K562 (cell line): ENCODE data around the gene TNFAIP3. TPM values are rescaled to one million over a fixed set of nuclear protein-coding genes. Genes with fewer than 3 reads are reported as not detected.

Source experiments
- ARID4B ChIP-seq: sonication (generic); formaldehyde crosslinking; IDR thresholded peaks from 2 replicates; pipeline ENCODE4 v1.8.0; 2022; ENCODE audit warnings: mild to moderate bottlenecking, missing genetic modification reagents
- CHD2 ChIP-seq: IDR thresholded peaks from 2 replicates; pipeline ENCODE4 v1.6.1; 2011; ENCODE audit warnings: low read depth, low read length
- ELF2 ChIP-seq: fragments of 250-450 bp; sonication (Bioruptor Pico); IDR thresholded peaks from 2 replicates; pipeline ENCODE4 v1.5.0; 2021; ENCODE audit warnings: mild to moderate bottlenecking
- FOXK2 ChIP-seq, 2 experiments: fragments of 450-650 bp; IDR thresholded peaks in 1 of 2; conservative IDR thresholded peaks in 1 of 2; 2 replicates each; pipeline ENCODE4 v1.6.1; 2016; ENCODE audit warnings: low read depth in 2 of 2, mild to moderate bottlenecking in 1 of 2
- HDAC1 ChIP-seq, 2 experiments: fragments of 450-650 bp; IDR thresholded peaks; 2 replicates each; pipeline ENCODE4 v1.6.1; 2016 to 2017; ENCODE audit warnings: inconsistent platforms in 1 of 2, mild to moderate bottlenecking in 1 of 2, moderate library complexity in 1 of 2
- HDAC2 ChIP-seq: fragments of 450-650 bp; IDR thresholded peaks from 2 replicates; pipeline ENCODE4 v1.6.1; 2016; ENCODE audit warnings: mild to moderate bottlenecking
- HDAC3 ChIP-seq: fragments of 450-650 bp; IDR thresholded peaks from 2 replicates; pipeline ENCODE4 v1.6.1; 2018; ENCODE audit warnings: borderline replicate concordance, mild to moderate bottlenecking, moderate library complexity; ENCODE audit not compliant: partially characterized antibody
- HLTF ChIP-seq: fragments of 450-650 bp; IDR thresholded peaks from 2 replicates; pipeline ENCODE4 v1.6.1; 2016
- JUNB ChIP-seq: fragments of 450-650 bp; formaldehyde crosslinking; conservative IDR thresholded peaks from 2 replicates; pipeline ENCODE4 v1.4.0; 2020; ENCODE audit warnings: mild to moderate bottlenecking
- MED1 ChIP-seq: sonication (generic); formaldehyde crosslinking; IDR thresholded peaks from 2 replicates; pipeline ENCODE4 v1.8.1; 2023; ENCODE audit warnings: missing genetic modification reagents, borderline replicate concordance
- NUFIP1 ChIP-seq: fragments of 450-650 bp; IDR thresholded peaks from 2 replicates; pipeline ENCODE4 v1.6.1; 2018; ENCODE audit not compliant: partially characterized antibody
- PATZ1 ChIP-seq: fragments of 250-450 bp; sonication (Bioruptor Pico); IDR thresholded peaks from 2 replicates; pipeline ENCODE4 v1.5.0; 2020; ENCODE audit warnings: mild to moderate bottlenecking, borderline replicate concordance
- RBM14 ChIP-seq: fragments of 200-400 bp; formaldehyde crosslinking; IDR thresholded peaks from 2 replicates; pipeline ENCODE4 v1.6.1; 2018; ENCODE audit warnings: low read depth, mild to moderate bottlenecking, low read length, moderate library complexity, borderline replicate concordance; ENCODE audit not compliant: insufficient read depth
- TAF7 ChIP-seq: fragments of 450-650 bp; IDR thresholded peaks from 2 replicates; pipeline ENCODE4 v1.6.1; 2016; ENCODE audit warnings: missing genetic modification characterization, missing compliant biosample characterization
- TAF9B ChIP-seq: fragments of 450-650 bp; IDR thresholded peaks from 2 replicates; pipeline ENCODE4 v1.6.1; 2018; ENCODE audit warnings: mild to moderate bottlenecking; ENCODE audit not compliant: partially characterized antibody
- ZFP30 ChIP-seq: fragments of 250-450 bp; sonication (Bioruptor Pico); IDR thresholded peaks from 2 replicates; pipeline ENCODE4 v1.8.0; 2022; ENCODE audit warnings: moderate library complexity, mild to moderate bottlenecking, inconsistent platforms, borderline replicate concordance
- ZHX1 ChIP-seq: fragments of 150-350 bp; conservative IDR thresholded peaks from 2 replicates; pipeline ENCODE4 v1.6.1; 2014; ENCODE audit warnings: low read length
- ZNF143 ChIP-seq: sonication (generic); formaldehyde crosslinking; IDR thresholded peaks from 2 replicates; pipeline ENCODE4 v1.9.0; 2022; ENCODE audit warnings: mild to moderate bottlenecking, missing genetic modification reagents
- ZNF324 ChIP-seq: fragments of 250-450 bp; sonication (Bioruptor Pico); IDR thresholded peaks from 2 replicates; pipeline ENCODE4 v1.4.0; 2020; ENCODE audit warnings: mild to moderate bottlenecking
- ZNF830 ChIP-seq: fragments of 250-450 bp; sonication (Bioruptor Pico); IDR thresholded peaks from 2 replicates; pipeline ENCODE4 v1.5.0; 2021; ENCODE audit warnings: mild to moderate bottlenecking
- ZSCAN32 ChIP-seq: fragments of 450-650 bp; formaldehyde crosslinking; IDR thresholded peaks from 2 replicates; pipeline ENCODE4 v1.4.0; 2020; ENCODE audit warnings: mild to moderate bottlenecking, moderate library complexity
- polyA plus RNA-seq, 8 experiments: library from polyadenylated mRNA; depleted of rRNA in 4 of 8; stranded (reverse) in 5 of 8; unstranded in 3 of 8; fragments of >200 nt; fragmentation: Nextera tagmentation in 2 of 8; fragmentation: Illumina TruSeq in 1 of 8; extraction: Ambion mirVana in 2 of 8; extraction: Trizol in 1 of 8; gene quantifications; 2 replicates each; pipeline versions ENCODE4 v1.2.1 to v1.2.3, GENCODE V29; 2011 to 2014; ENCODE audit warnings: inconsistent platforms in 1 of 8, missing spikeins in 1 of 8
- total RNA-seq, 7 experiments: library from RNA; depleted of rRNA in 6 of 7; stranded (reverse); fragments of >200 nt in 6 of 7; fragmentation: Illumina TruSeq in 2 of 7; extraction: Trizol in 2 of 7; gene quantifications; 2 replicates each; pipeline versions ENCODE4 v1.2.1 to v1.2.3, GENCODE V29; 2011 to 2021; ENCODE audit warnings: low replicate concordance in 1 of 7

The TNFAIP3 gene
- total and polyA plus RNA-seq, 9 of the 15 experiments (the other 6 are each of a cell fraction or from before 2014, with no cell fraction given) = 0.79 to 17.0 (median 6.4) TPM

- no peak for TF ChIP-seq PATZ1
- TF ChIP-seq NUFIP1 = no peak
- peak; percentile 80 for TF ChIP-seq HDAC3
- no peak for TF ChIP-seq ZNF143
- TF ChIP-seq HDAC1 (IDR thresholded peaks at IDR 0.05) = no peak
- TF ChIP-seq ZNF830 (CRISPR knock-in tag) = no peak
- no peak for TF ChIP-seq CHD2
- TF ChIP-seq HLTF = 0 out of 2 replicates have a peak, but pooled peaks have one; percentile 17
- peak; percentile 52 for TF ChIP-seq TAF9B
- no peak for TF ChIP-seq ELF2
- TF ChIP-seq ZNF324 (CRISPR knock-in tag) = no peak
- no peak for TF ChIP-seq MED1
- no peak for TF ChIP-seq JUNB (CRISPR knock-in tag)
- TF ChIP-seq ZHX1 = no peak
- TF ChIP-seq HDAC2 = peak; percentile 87
- TF ChIP-seq TAF7 (tag) = no peak
- TF ChIP-seq ARID4B = no peak
- no peak for TF ChIP-seq ZFP30 (CRISPR knock-in tag)
- TF ChIP-seq FOXK2 (conservative IDR thresholded peaks at IDR 0.05 in 1 of 2, IDR thresholded peaks at IDR 0.05 in 1 of 2; ENCODE audit: low read depth in 2 of 2) = peak; percentile 80 to 84
- TF ChIP-seq RBM14 = no peak
- no peak for TF ChIP-seq ZSCAN32 (CRISPR knock-in tag)
Observed at GRCh38 chr6:137906020-137906472, 39.0 kb downstream of the TNFAIP3 start (continued).
